HT1080 (cell line): ENCODE results near the gene CCL19. TPM values are rescaled to one million over a fixed set of nuclear protein-coding genes. Genes with fewer than 3 reads are reported as not detected.
A peak's percentile ranks its signal among the peaks of the same experiment; 100 is the strongest.

Experiments used
- DNase-seq: peaks from one replicate; pipeline ENCODE4 v3.0.0-alpha.2; 2015; ENCODE audit warnings: low read depth
- total RNA-seq: library from RNA; depleted of rRNA; stranded (reverse); fragments of >200 nt; shearing (Covaris generic); gene quantifications from 2 replicates; pipeline ENCODE4 v1.2.3, GENCODE V29; 2014

The CCL19 gene
- total RNA-seq, 1 experiment from 2014 or later = not detected

GRCh38 chr9:34701023-34701768 is 10.1 kb upstream of the CCL19 start:
- DNase-seq = peak; percentile 53

- DNase-seq = no peak
Measured at GRCh38 chr9:34694811-34695210, 3.7 kb upstream of the CCL19 start.

DNA sequence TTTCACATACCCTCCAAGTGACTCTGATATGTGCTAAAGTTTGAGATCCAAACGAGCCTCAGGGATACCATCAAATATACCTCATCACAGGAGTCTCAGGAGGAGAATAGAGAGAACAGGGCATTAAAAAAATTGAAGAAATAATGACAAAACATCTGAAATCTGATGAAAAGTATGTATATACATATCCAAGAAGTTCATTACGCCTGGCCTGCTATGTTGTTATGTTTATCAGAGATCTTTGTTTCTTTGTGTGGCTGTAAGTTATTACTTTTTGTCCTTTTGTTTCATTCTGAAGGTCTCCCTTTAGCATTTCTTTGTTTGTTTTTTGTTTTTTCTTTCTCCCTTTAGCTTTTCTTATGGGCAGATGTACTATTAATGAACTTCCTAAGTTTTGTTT is 2.5 kb upstream of the CCL19 start:
- DNase-seq = no peak

DNA sequence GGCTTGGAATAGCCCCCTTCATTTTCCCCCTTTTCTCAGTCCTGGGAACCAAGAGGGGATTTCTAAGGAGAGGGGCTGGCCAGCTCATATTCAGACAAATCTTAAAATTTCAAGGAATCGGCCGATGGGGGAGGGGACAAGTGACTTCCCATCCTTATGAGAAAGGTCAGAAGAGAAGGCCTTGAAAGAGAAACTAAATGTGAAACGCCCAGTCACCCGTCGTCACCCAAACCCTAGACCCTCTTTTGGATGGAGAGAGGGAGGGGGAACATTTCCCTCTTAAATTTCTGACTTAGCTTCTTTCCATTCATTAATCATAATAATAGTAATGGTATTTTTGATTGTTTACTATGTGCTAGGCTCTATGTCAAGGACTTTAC is 850 bp upstream of the CCL19 start:
- DNase-seq = no peak

- DNase-seq = no peak
Measured at GRCh38 chr9:34689512-34689911, 1.6 kb downstream of the CCL19 start.

DNA sequence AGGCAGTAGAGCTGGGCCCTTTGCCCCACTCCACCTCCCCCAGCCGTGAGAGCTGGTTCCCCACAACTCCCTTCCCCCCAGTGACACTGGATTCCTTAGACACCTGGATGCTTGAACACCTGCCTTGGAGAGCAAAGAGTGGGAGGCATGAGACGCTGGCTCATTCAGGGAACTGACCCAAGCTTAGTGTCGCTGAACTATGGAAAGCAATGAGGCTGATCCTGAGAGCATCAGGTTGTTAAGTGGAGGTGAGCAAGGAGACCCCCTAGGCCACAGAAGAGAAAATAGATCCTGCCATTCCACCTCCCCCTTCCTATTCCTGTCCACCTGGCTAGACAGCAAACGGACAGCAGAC is 2.0 kb downstream of the CCL19 start:
- DNase-seq = no peak

- DNase-seq = no peak
Measured at GRCh38 chr9:34688329-34689115, 2.6 kb downstream of the CCL19 start.

- DNase-seq = no peak
Measured at GRCh38 chr9:34687276-34688030, 3.6 kb downstream of the CCL19 start.

DNA sequence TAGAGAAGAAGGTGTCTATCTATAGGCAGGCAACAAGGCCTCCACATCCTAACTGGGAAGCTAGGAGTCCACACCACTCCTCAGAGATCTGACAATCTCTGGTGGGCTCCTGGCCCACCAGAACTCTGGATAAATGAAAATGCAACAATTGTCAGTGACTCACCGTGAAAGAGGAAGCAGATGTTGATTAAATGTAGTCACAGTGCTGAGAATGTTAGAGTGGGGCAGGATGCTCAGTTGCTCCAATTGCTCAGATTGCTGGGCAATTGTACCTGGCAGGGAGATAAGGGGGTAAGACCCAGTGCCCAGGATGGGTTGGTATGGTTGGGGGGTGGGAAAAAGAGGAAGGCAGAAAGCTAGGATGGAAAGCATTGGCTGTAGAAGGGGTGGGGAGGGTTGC is 4.3 kb downstream of the CCL19 start:
- no peak for DNase-seq

DNA sequence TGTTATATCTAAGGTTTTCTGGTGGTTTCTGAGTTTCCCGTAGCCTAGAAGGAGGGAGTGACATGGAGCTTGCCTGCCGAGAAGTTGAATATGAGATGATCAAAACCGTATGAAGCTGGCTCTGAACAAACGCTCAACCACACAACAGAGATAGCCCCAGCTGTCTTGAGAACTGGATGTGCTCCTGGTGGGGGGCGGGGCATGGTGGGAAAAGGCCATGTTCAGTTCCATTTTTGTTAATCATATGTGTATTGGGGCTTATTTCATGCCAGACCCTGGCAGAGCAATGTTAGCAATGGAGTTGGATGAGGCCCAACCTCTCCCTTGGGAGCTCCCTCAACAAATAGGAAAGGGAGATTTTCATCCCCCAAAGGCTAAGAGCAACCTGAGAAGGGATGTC is 4.8 kb downstream of the CCL19 start:
- DNase-seq = no peak

- DNase-seq = no peak
Measured at GRCh38 chr9:34685591-34685990, 5.5 kb downstream of the CCL19 start.

DNA sequence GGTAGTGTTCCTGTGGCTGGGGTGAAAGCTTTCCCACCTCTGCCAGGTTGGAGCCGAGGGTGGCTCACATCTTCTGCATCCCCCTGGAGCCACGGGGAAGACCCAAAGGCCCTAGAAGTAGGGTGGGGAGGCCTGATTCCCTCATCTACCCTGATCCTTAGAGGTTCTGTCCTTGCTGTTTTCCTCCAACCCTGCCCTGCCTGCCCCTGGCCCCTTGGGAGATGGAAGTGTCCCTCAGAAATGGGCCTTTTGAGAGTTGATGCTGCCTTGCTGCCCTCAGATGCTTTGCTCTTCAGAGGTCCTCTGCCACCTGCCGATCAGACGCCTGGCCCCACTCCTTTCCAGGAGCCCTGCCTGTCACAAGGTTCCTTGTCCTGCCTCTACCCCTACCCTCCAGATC is 6.3 kb downstream of the CCL19 start:
- no peak for DNase-seq

DNA sequence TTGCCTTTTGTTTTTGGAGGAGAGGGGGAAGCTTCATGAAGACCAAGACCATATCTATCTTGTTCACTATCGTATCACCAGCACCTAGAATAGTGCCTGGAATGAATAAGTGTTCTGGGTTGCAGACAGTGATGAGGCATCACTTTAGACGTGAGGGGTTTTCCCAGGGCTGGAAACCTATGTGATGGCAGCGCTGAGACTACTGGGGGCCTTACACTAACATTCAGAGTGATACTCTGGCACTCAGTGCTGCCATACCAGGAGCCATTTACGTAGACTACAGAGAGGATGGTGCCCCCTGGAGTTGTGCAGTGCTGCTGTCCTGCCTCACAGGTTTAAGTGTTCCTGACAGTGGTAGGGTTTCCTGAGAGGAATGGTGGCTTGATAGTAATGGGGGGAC is 6.9 kb downstream of the CCL19 start:
- DNase-seq = no peak

- DNase-seq = no peak
Measured at GRCh38 chr9:34675869-34676268, 15.2 kb downstream of the CCL19 start.

DNA sequence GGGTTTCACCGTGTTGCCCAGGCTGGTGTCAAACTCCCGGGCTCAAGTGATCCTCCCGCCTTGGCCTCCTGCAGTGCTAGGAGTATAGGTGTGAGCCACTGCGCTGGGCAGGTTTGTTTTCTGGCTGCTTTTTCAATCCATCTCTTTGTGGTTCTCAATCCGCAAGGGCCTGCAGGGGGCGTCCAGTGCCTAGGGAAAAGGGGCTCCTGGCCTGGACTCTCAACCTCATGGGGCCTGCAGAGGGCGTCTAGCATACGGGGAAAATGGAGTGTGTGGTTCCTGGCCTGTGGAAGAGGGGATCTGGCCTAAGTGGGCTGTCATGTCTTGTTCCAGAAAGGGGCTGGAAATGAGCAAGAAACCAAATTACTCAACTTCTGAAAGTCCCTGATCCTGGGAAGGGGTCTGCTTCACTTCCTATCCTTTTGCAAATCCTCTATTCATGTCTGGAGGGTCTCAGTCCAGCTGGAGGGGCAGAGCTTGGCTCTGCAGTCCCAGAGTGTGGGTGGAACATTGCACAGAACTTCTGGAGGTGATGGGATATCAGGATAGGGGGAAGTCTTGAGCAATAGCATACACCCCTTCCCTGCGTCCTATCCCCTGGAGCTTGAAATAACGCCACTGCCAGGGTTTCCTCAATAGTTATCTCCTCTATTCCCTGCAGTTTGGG is 15.9 kb downstream of the CCL19 start:
- DNase-seq = peak; percentile 61

GRCh38 chr9:34674440-34674839 is 16.6 kb downstream of the CCL19 start:
- no peak for DNase-seq

DNA sequence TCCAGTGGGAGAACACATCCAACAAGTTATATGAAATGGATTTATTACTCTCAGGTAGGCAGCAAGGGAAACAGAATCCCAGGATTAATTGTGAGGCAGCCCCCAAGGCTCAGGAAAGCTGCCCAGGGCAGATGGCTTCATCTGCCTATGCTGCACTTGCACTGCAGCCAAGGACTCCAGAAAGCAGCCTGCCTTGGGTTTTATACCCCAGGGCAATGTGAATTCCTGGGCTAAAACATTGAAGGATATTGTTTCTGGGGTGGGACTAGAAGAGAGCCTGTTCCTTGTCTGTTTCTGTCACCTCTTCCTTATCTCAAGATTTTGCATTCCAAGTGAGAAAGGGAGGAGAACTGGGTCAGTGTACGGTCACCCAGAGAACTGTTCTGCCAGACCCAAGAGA is 19.8 kb downstream of the CCL19 start:
- no peak for DNase-seq

- no peak for DNase-seq
Measured at GRCh38 chr9:34669809-34670562, 21.1 kb downstream of the CCL19 start.

GRCh38 chr9:34665381-34666250 is 25.5 kb downstream of the CCL19 start:
- DNase-seq = peak; percentile 76

DNA sequence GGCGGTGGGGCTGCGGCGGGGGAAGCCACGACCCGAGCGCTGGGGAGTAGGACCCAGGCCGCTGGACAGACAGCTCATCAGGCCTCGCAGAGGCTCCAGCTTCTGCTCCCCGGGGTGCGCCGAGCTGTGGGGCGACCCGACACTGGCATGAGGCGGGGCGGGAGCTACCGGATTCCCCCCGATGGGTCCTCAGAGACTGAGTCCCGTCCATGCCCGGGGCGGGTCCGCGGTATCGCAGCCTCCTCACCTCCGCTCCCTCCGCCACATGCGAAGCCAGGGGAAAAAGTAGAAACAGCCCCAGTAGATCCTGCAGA is 26.1 kb downstream of the CCL19 start:
- no peak for DNase-seq
